Mucosa of descending colon (tissue), 3 donors: ENCODE measurements around the gene SLC22A13. TPM values are rescaled to one million over a fixed set of nuclear protein-coding genes. Genes with fewer than 3 reads are reported as not detected.

Experiments
- ATAC-seq: fragments of 200-7000 bp; cut with Tn5 transposase; one replicate; pipeline ENCODE4 v1.9.1; 2020; ENCODE audit warnings: mild to moderate bottlenecking, moderate library complexity
- DNase-seq, 3 donors: peaks; one replicate each; pipeline ENCODE4 v3.0.0-alpha.2; 2020
- H3K36me3 ChIP-seq: fragments of 200-600 bp; one replicate; pipeline ENCODE4 v1.8.0; 2021; ENCODE audit warnings: low read depth, mild to moderate bottlenecking
- H3K4me1 ChIP-seq: fragments of 200-600 bp; one replicate; pipeline ENCODE4 v1.8.0; 2021; ENCODE audit warnings: low read depth, mild to moderate bottlenecking
- H3K4me3 ChIP-seq: fragments of 200-600 bp; one replicate; pipeline ENCODE4 v1.8.0; 2021; ENCODE audit warnings: mild to moderate bottlenecking
- H3K9me3 ChIP-seq: fragments of 200-600 bp; one replicate; pipeline ENCODE4 v1.8.0; 2021; ENCODE audit warnings: mild to moderate bottlenecking
- CTCF ChIP-seq: fragments of 200-600 bp; IDR thresholded peaks from one replicate; pipeline ENCODE4 v1.8.0; 2022; ENCODE audit warnings: antibody characterized with exemption, mild to moderate bottlenecking
- intact Hi-C, 2 donors: fragments of 100-400 bp; cut with DNase I in 1 of 2; cut with micrococcal nuclease in 1 of 2; formaldehyde crosslinking; loops; one replicate each; pipeline versions ENCODE4 v1.11.0 to v1.11.1; 2022; cut with DNase I, micrococcal nuclease
- total RNA-seq, 3 donors: library from RNA; stranded (reverse); fragmentation: NEBNext Ultra II Directional in 2 of 3; extraction: Animal tissue kit (Norgen Biotek cat#: 25700) in 2 of 3; gene quantifications; one replicate each; pipeline versions ENCODE4 v1.2.1 to v1.2.4, GENCODE V29; 2021 to 2023
- donor health status: DM: no; HTN: no; CAD: no; lungs with moderate emphysema.
- donor health status: DM: no; HTN: no; CAD: no.
- donor health status: DM: no; HTN: yes; CAD: no.

SLC22A13 gene
- total RNA-seq, 3 donors from 2014 or later, result 0.51 to 0.84 (median 0.70) TPM

GRCh38 chr3:38297947-38298711 lies 32.5 kb downstream of the SLC22A13 start:
- no peak for ATAC-seq
- TF ChIP-seq CTCF, result no peak
- Histone ChIP-seq H3K9me3 (no peaks in the 10 kb centered on the region), H3K4me1 (no peaks in the 10 kb centered on the region), H3K36me3 (no peaks in the 10 kb centered on the region), H3K4me3 (no peak overlapping the region)
- DNase-seq, result no peak
- intact Hi-C loops, result no loop called here

GRCh38 chr3:38306941-38307340 lies 41.3 kb downstream of the SLC22A13 start:
- no peak for DNase-seq
- no peak for ATAC-seq
- intact Hi-C loops, result no loop called here
- Histone ChIP-seq H3K9me3 (no peaks in the 10 kb centered on the region), H3K4me3 (no peak overlapping the region), H3K4me1 (no peaks in the 10 kb centered on the region), H3K36me3 (no peaks in the 10 kb centered on the region)
- TF ChIP-seq CTCF, result no peak

- Histone ChIP-seq H3K9me3 (no peaks in the 10 kb centered on the region), H3K36me3 (no peaks in the 10 kb centered on the region), H3K4me3 (no peak overlapping the region), H3K4me1 (no peaks in the 10 kb centered on the region)
- TF ChIP-seq CTCF, result no peak
- ATAC-seq, result no peak
- intact Hi-C loops, result no loop called here
- DNase-seq, result no peak
Observed at GRCh38 chr3:38307599-38307998, 42.0 kb downstream of the SLC22A13 start.

- intact Hi-C loops, result no loop called here
- no peak for TF ChIP-seq CTCF
- H3K4me1 ChIP-seq, result no peaks in the 10 kb centered on the region
- DNase-seq (no peak), ATAC-seq (no peak)
- no peak overlapping the region for H3K4me3 ChIP-seq
- H3K36me3 ChIP-seq, result no peaks in the 10 kb centered on the region
- no peaks in the 10 kb centered on the region for H3K9me3 ChIP-seq
Observed at GRCh38 chr3:38308456-38308855, 42.8 kb downstream of the SLC22A13 start.

GRCh38 chr3:38311476-38311875 lies 45.9 kb downstream of the SLC22A13 start:
- ATAC-seq (no peak), DNase-seq (no peak)
- Histone ChIP-seq H3K4me1 (no peaks in the 10 kb centered on the region), H3K36me3 (no peaks in the 10 kb centered on the region), H3K9me3 (no peaks in the 10 kb centered on the region), H3K4me3 (no peak overlapping the region)
- no peak for TF ChIP-seq CTCF
- intact Hi-C loops, result no loop called here

- intact Hi-C loops, result no loop called here
- Histone ChIP-seq H3K4me3 (no peak overlapping the region), H3K4me1 (no peaks in the 10 kb centered on the region), H3K9me3 (no peaks in the 10 kb centered on the region), H3K36me3 (no peaks in the 10 kb centered on the region)
- ATAC-seq, result no peak
- DNase-seq, result no peak
- TF ChIP-seq CTCF, result no peak
Observed at GRCh38 chr3:38311941-38312340, 46.3 kb downstream of the SLC22A13 start.
